Ishikawa (cell line): ENCODE results near the gene ZNF860.

Experiments used
- EP300 ChIP-seq: IDR thresholded peaks from 2 replicates; pipeline ENCODE4 v1.6.1; 2012; ENCODE audit warnings: borderline replicate concordance
- MAX ChIP-seq: IDR thresholded peaks from 2 replicates; pipeline ENCODE4 v1.6.1; 2012
- TAF1 ChIP-seq: IDR thresholded peaks from 2 replicates; pipeline ENCODE4 v1.6.1; 2012; ENCODE audit warnings: low read depth, mild to moderate bottlenecking
- YY1 ChIP-seq: IDR thresholded peaks from 2 replicates; pipeline ENCODE4 v1.6.1; 2012; ENCODE audit warnings: low read depth
- ZBTB7A ChIP-seq: IDR thresholded peaks from 2 replicates; pipeline ENCODE4 v1.6.1; 2012; ENCODE audit warnings: low read depth

- TF ChIP-seq ZBTB7A, result no peak
- TF ChIP-seq MAX, result no peak
- TF ChIP-seq EP300, result no peak
- TF ChIP-seq TAF1, result no peak
- TF ChIP-seq YY1, result no peak
Observed at GRCh38 chr3:31962801-31963205, 18.7 kb upstream of the ZNF860 start.
